Measurements from ENCODE around the gene PMIS2. TPM values are rescaled to one million over a fixed set of nuclear protein-coding genes. Genes with fewer than 3 reads are reported as not detected.

PMIS2 gene
- total RNA-seq, 1 experiment from 2014 or later = not detected

DNA sequence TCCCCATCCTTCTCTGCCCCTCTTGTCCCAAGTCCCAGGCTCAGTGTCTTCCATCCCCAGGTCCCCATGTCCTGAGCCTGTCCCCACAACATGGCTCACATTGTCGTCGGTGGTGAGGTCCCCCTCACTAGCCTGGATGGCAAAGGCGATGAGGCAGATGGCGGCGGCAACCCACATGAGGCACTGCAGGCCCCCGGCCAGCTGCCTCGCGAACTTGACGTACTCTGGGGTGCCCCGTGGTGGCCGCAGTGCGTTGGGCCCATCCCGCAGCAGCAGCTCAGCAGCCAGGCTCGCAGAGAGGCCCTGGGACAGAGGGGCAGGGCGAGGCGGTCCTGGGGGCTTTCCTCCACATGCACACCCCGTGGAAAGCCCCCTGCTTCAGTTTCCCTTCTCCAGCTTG is 23.6 kb upstream of the PMIS2 start:
- Histone ChIP-seq H3K4me1 (0 out of 2 replicates have a peak, but pooled peaks cover 5% of the 10 kb centered on the region), H3K9me3 (0 out of 2 replicates have a peak, but pooled peaks cover 3% of the 10 kb centered on the region), H3K27me3 (replicated peaks; ENCODE audit: control insufficient read depth, insufficient read depth, low read length) (no peaks in the 10 kb centered on the region), H3K36me3 (ENCODE audit: control insufficient read depth, insufficient read depth, low read length) (no peaks in the 10 kb centered on the region), H3K4me3 (ENCODE audit: low read depth, low read length) (no peak overlapping the region)
- Mint-ChIP-seq H3K36me3 (ENCODE audit: insufficient read depth, unreplicated experiment) (peaks cover 5% of the 10 kb centered on the region), H3K4me1 (ENCODE audit: low read depth, unreplicated experiment) (no peaks in the 10 kb centered on the region), H3K27ac (ENCODE audit: unreplicated experiment) (no peak overlapping the region), H3K27me3 (ENCODE audit: insufficient read depth, unreplicated experiment) (peaks cover 25% of the 10 kb centered on the region), H3K4me3 (ENCODE audit: unreplicated experiment) (no peak overlapping the region), H3K9me3 (ENCODE audit: unreplicated experiment) (no peaks in the 10 kb centered on the region)
- intact Hi-C loops (cut with micrococcal nuclease; ENCODE audit: unreplicated experiment) = no loop called here
- CTCF ChIA-PET = no interaction called here
- no TSS peak for BruUV-seq (replicated peaks)
- TF ChIP-seq, protein P1, sequence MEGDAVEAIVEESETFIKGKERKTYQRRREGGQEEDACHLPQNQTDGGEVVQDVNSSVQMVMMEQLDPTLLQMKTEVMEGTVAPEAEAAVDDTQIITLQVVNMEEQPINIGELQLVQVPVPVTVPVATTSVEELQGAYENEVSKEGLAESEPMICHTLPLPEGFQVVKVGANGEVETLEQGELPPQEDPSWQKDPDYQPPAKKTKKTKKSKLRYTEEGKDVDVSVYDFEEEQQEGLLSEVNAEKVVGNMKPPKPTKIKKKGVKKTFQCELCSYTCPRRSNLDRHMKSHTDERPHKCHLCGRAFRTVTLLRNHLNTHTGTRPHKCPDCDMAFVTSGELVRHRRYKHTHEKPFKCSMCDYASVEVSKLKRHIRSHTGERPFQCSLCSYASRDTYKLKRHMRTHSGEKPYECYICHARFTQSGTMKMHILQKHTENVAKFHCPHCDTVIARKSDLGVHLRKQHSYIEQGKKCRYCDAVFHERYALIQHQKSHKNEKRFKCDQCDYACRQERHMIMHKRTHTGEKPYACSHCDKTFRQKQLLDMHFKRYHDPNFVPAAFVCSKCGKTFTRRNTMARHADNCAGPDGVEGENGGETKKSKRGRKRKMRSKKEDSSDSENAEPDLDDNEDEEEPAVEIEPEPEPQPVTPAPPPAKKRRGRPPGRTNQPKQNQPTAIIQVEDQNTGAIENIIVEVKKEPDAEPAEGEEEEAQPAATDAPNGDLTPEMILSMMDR (IDR thresholded peaks at IDR 0.05; ENCODE audit: insufficient read depth in 1 of 2, low read depth in 1 of 2, low read length in 1 of 2, severe bottlenecking in 1 of 2, unreplicated experiment in 1 of 2) = no peak
- POLR2A ChIA-PET = no interaction called here
- no peak for DNase-seq

DNA sequence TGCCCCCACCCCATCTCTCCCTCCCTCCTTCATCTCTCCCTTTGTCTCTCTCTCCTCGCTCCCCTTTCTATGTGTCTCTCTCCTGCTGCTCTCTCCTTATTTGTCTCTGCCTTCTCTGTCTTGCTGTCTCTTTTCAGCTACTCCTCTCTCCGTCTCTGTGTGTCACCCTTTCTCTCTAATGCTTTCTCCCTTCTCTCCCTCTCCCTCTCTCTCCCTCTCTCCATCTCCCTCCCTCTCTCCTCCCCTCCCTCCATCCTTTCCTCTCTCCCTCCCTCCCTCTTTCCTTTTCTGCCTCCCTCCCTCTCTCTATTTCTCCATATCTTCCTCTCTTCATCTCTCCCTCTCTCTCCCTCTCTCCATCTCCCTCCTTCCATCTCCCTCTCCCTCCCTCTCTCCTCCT is 23.2 kb upstream of the PMIS2 start:
- Mint-ChIP-seq H3K27me3 (ENCODE audit: insufficient read depth, unreplicated experiment) (peaks cover 24% of the 10 kb centered on the region), H3K36me3 (ENCODE audit: insufficient read depth, unreplicated experiment) (peaks cover 5% of the 10 kb centered on the region), H3K4me1 (ENCODE audit: low read depth, unreplicated experiment) (no peaks in the 10 kb centered on the region), H3K27ac (ENCODE audit: unreplicated experiment) (no peak overlapping the region), H3K9me3 (ENCODE audit: unreplicated experiment) (no peaks in the 10 kb centered on the region), H3K4me3 (ENCODE audit: unreplicated experiment) (no peak overlapping the region)
- Histone ChIP-seq H3K9me3 (0 out of 2 replicates have a peak, but pooled peaks cover 3% of the 10 kb centered on the region), H3K27me3 (replicated peaks; ENCODE audit: control insufficient read depth, insufficient read depth, low read length) (no peaks in the 10 kb centered on the region), H3K36me3 (ENCODE audit: control insufficient read depth, insufficient read depth, low read length) (no peaks in the 10 kb centered on the region), H3K4me1 (0 out of 2 replicates have a peak, but pooled peaks cover 5% of the 10 kb centered on the region), H3K4me3 (ENCODE audit: low read depth, low read length) (no peak overlapping the region)
- TF ChIP-seq, protein P1 (IDR thresholded peaks at IDR 0.05; ENCODE audit: insufficient read depth in 1 of 2, low read depth in 1 of 2, low read length in 1 of 2, severe bottlenecking in 1 of 2, unreplicated experiment in 1 of 2) = no peak
- ChIA-PET POLR2A (no interaction called here), CTCF (no interaction called here)
- no peak for DNase-seq
- BruUV-seq (replicated peaks) = no TSS peak
- intact Hi-C loops (cut with micrococcal nuclease; ENCODE audit: unreplicated experiment) = no loop called here

DNA sequence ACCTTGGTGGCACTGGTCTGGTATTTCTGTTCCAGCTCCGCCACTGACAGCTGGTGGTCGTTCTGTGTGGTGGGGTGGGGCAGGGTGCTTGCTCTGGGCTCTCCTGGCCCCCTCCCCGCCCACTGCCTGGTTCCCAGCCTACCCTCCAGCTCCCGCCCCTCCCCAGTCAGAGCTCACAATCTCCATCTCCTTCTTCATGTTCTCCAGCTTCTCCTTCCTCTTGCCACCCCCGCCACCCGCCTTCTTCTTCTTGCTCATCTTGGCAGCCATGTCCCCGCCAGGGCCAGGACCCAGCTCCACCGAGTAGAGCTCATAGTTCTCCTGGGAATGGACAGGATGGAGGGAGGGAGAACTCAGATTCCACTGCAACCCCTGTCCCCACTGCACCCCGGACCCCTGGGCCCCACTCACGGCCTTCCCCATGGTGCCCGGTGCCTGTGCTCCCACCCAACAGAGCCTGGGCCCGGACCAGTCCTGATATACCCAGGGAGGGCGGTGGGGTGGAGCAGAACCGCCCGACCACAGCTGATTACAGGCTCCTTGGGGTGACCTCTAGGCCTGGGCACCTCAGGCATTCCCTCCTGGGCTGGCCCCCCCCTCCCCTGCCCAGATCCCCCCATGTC is 22.7 kb upstream of the PMIS2 start, which contains the start of gene ATP4A:
Gene ATP4A (minus strand): TSS at position 452 of the 623 bp plus-strand sequence. CDS start 29 bp downstream, at position 423.
- no peaks in the 10 kb centered on the region for H3K9me3 Mint-ChIP-seq (ENCODE audit: unreplicated experiment)
- no peak within 1 kb of the TSS for H3K27ac Mint-ChIP-seq (ENCODE audit: unreplicated experiment)
- no TSS peak for BruUV-seq (replicated peaks)
- intact Hi-C loops (cut with micrococcal nuclease; ENCODE audit: unreplicated experiment) = no loop called here
- Histone ChIP-seq H3K36me3 (ENCODE audit: control insufficient read depth, insufficient read depth, low read length) (no peaks in the 10 kb centered on the region), H3K9me3 (no peaks in the 10 kb centered on the region), H3K4me3 (ENCODE audit: low read depth, low read length) (no peak within 1 kb of the TSS), H3K4me1 (no peaks in the 10 kb centered on the region), H3K27me3 (replicated peaks; ENCODE audit: control insufficient read depth, insufficient read depth, low read length) (no peaks in the 10 kb centered on the region)
- TF ChIP-seq, protein P1 (IDR thresholded peaks at IDR 0.05; ENCODE audit: insufficient read depth in 1 of 2, low read depth in 1 of 2, low read length in 1 of 2, severe bottlenecking in 1 of 2, unreplicated experiment in 1 of 2) = no peak
- CTCF ChIA-PET = interaction anchor here (0.6 kb wide), 1 partner anchor 29 kb away, joined by 11 read pairs; no protein-coding TSS in a partner anchor
- H3K27me3 Mint-ChIP-seq (ENCODE audit: insufficient read depth, unreplicated experiment) = peaks cover 24% of the 10 kb centered on the region
- POLR2A ChIA-PET = no interaction called here
- DNase-seq = no peak
- no peaks in the 10 kb centered on the region for H3K4me1 Mint-ChIP-seq (ENCODE audit: low read depth, unreplicated experiment)
- H3K36me3 Mint-ChIP-seq (ENCODE audit: insufficient read depth, unreplicated experiment) = peaks cover 5% of the 10 kb centered on the region
- H3K4me3 Mint-ChIP-seq (ENCODE audit: unreplicated experiment) = no peak within 1 kb of the TSS
